Neural crest cell (in vitro differentiated cells): Measurements from ENCODE around the gene FNDC3A. TPM values are rescaled to one million over a fixed set of nuclear protein-coding genes. Genes with fewer than 3 reads are reported as not detected.

Source experiments
- DNase-seq: peaks from one replicate; pipeline ENCODE4 v3.0.0; 2021; ENCODE audit warnings: low read depth, mixed read lengths, low spot score
- H3K27ac Mint-ChIP-seq: one replicate; pipeline ENCODE4 v1.8.0; 2021; ENCODE audit warnings: mild to moderate bottlenecking, mixed read lengths; ENCODE audit not compliant: unreplicated experiment
- H3K27me3 Mint-ChIP-seq: 2 replicates; pipeline ENCODE4 v1.8.0; 2021; ENCODE audit warnings: low read depth, mild to moderate bottlenecking, mixed read lengths
- H3K36me3 Mint-ChIP-seq: 2 replicates; pipeline ENCODE4 v1.8.0; 2021; ENCODE audit warnings: low read depth, mild to moderate bottlenecking, mixed read lengths
- H3K4me1 Mint-ChIP-seq: 2 replicates; pipeline ENCODE4 v1.8.0; 2021; ENCODE audit warnings: mixed read lengths
- H3K4me3 Mint-ChIP-seq: one replicate; pipeline ENCODE4 v1.8.0; 2021; ENCODE audit warnings: mild to moderate bottlenecking, mixed read lengths
- H3K9me3 Mint-ChIP-seq: 2 replicates; pipeline ENCODE4 v1.8.0; 2021; ENCODE audit warnings: mixed read lengths
- CTCF ChIP-seq: fragments of 200-600 bp; sonication (generic); conservative IDR thresholded peaks from 2 replicates; pipeline ENCODE4 v1.5.0; 2021; ENCODE audit warnings: antibody characterized with exemption, mild to moderate bottlenecking
- total RNA-seq: library from RNA; stranded (reverse); gene quantifications from 2 replicates; pipeline ENCODE4 v1.2.1, GENCODE V29; 2021

Gene FNDC3A
- total RNA-seq, 1 donor from 2014 or later = 57.1 TPM

GRCh38 chr13:48976576-48977285 is 1.0 kb downstream of the FNDC3A start:
- Mint-ChIP-seq H3K36me3 (peaks cover 18% of the 10 kb centered on the region), H3K27ac (peak overlapping the region; percentile 98), H3K4me1 (peaks cover 32% of the 10 kb centered on the region), H3K9me3 (peaks cover 12% of the 10 kb centered on the region), H3K4me3 (peak overlapping the region; percentile 97), H3K27me3 (peaks cover 8% of the 10 kb centered on the region)
- DNase-seq = no peak
- no peak for TF ChIP-seq CTCF

- peak overlapping the region; percentile 97 for H3K4me3 Mint-ChIP-seq
- DNase-seq = no peak
- peaks cover 18% of the 10 kb centered on the region for H3K36me3 Mint-ChIP-seq
- peaks cover 8% of the 10 kb centered on the region for H3K27me3 Mint-ChIP-seq
- H3K4me1 Mint-ChIP-seq = peaks cover 32% of the 10 kb centered on the region
- no peak for TF ChIP-seq CTCF
- peak overlapping the region; percentile 98 for H3K27ac Mint-ChIP-seq
- H3K9me3 Mint-ChIP-seq = peaks cover 12% of the 10 kb centered on the region
Observed at GRCh38 chr13:48977286-48977625, 1.5 kb downstream of the FNDC3A start.

- peaks cover 12% of the 10 kb centered on the region for H3K36me3 Mint-ChIP-seq
- H3K9me3 Mint-ChIP-seq = peaks cover 7% of the 10 kb centered on the region
- H3K27me3 Mint-ChIP-seq = peaks cover 8% of the 10 kb centered on the region
Observed at GRCh38 chr13:48977973-48978372, 2.3 kb downstream of the FNDC3A start.

GRCh38 chr13:48978942-48979601 is 3.4 kb downstream of the FNDC3A start:
- peaks cover 8% of the 10 kb centered on the region for H3K27me3 Mint-ChIP-seq
- peaks cover 5% of the 10 kb centered on the region for H3K36me3 Mint-ChIP-seq
- H3K27ac Mint-ChIP-seq = no peak overlapping the region
- H3K4me1 Mint-ChIP-seq = peaks cover 32% of the 10 kb centered on the region
- DNase-seq = no peak
- TF ChIP-seq CTCF = no peak
- H3K9me3 Mint-ChIP-seq = no peaks in the 10 kb centered on the region
- H3K4me3 Mint-ChIP-seq = peak overlapping the region; percentile 18

More at GRCh38 chr13:48977973-48978372, 2.3 kb downstream of the FNDC3A start:
- peaks cover 32% of the 10 kb centered on the region for H3K4me1 Mint-ChIP-seq
- H3K4me3 Mint-ChIP-seq = peak overlapping the region; percentile 39
- TF ChIP-seq CTCF = no peak
- no peak overlapping the region for H3K27ac Mint-ChIP-seq
- DNase-seq = no peak

- no peak overlapping the region for H3K27ac Mint-ChIP-seq
- no peaks in the 10 kb centered on the region for H3K9me3 Mint-ChIP-seq
- no peak for TF ChIP-seq CTCF
- peaks cover 8% of the 10 kb centered on the region for H3K27me3 Mint-ChIP-seq
- peaks cover 2% of the 10 kb centered on the region for H3K36me3 Mint-ChIP-seq
- H3K4me1 Mint-ChIP-seq = peaks cover 24% of the 10 kb centered on the region
- no peak for DNase-seq
- peak overlapping the region; percentile 28 for H3K4me3 Mint-ChIP-seq
Observed at GRCh38 chr13:48979892-48980291, 4.2 kb downstream of the FNDC3A start.
